HEK293T (cell line): ENCODE data around the gene CCDC88A.
"Not testable (repeated sequence)": the region's sequence is repeated elsewhere in the genome, so short reads cannot be mapped to it uniquely, and the experiment has no call there.

Experiments
- BHLHE40 ChIP-seq: fragments of 450-650 bp; IDR thresholded peaks from 2 replicates; pipeline ENCODE4 v1.6.1; 2016; ENCODE audit warnings: mild to moderate bottlenecking, moderate library complexity, borderline replicate concordance
- ELF4 ChIP-seq: fragments of 450-650 bp; IDR thresholded peaks from 2 replicates; pipeline ENCODE4 v1.6.1; 2017; ENCODE audit warnings: antibody characterized with exemption
- HDGF ChIP-seq: fragments of 450-650 bp; IDR thresholded peaks from 2 replicates; pipeline ENCODE4 v1.6.1; 2017; ENCODE audit warnings: antibody characterized with exemption, borderline replicate concordance
- SP1 ChIP-seq: fragments of 450-650 bp; IDR thresholded peaks from 2 replicates; pipeline ENCODE4 v1.6.1; 2017

GRCh38 chr2:55280851-55281546, 138.7 kb downstream of the CCDC88A start:
- not testable (repeated sequence) for TF ChIP-seq BHLHE40, SP1, ELF4, HDGF
